SIG-M5 treated with dmso at 0.1 percent for 504 hours (cell line): ENCODE measurements around the gene ZG16.

Experiments used
- DNase-seq: peaks from one replicate; lab custom pipeline; 2025; ENCODE audit not compliant: unreplicated experiment; lab: John Stamatoyannopoulos, UW

The ZG16 gene

GRCh38 chr16:29807426-29808218 is 29.6 kb downstream of the ZG16 start:
- peak; percentile 87 for DNase-seq

GRCh38 chr16:29808219-29808900 is 30.3 kb downstream of the ZG16 start:
- no peak for DNase-seq

- no peak for DNase-seq
Measured at GRCh38 chr16:29809031-29809747, 31.1 kb downstream of the ZG16 start.

GRCh38 chr16:29809850-29810698 is 32.0 kb downstream of the ZG16 start:
- DNase-seq = peak; percentile 53

GRCh38 chr16:29810699-29811169 is 32.7 kb downstream of the ZG16 start:
- no peak for DNase-seq

- peak; percentile 83 for DNase-seq
Measured at GRCh38 chr16:29811170-29811895, 33.3 kb downstream of the ZG16 start.

- DNase-seq = no peak
Measured at GRCh38 chr16:29811896-29812665, 34.0 kb downstream of the ZG16 start, which contains the start of gene PRRT2. TSS of gene PRRT2 (plus strand) at chr16:29812193. CDS start at chr16:29813055, 862 bp downstream.

GRCh38 chr16:29812754-29813643 is 34.9 kb downstream of the ZG16 start:
- no peak for DNase-seq

- no peak for DNase-seq
Measured at GRCh38 chr16:29813644-29814562, 35.8 kb downstream of the ZG16 start.

GRCh38 chr16:29814592-29814991 is 36.5 kb downstream of the ZG16 start:
- DNase-seq = no peak

- DNase-seq = no peak
Measured at GRCh38 chr16:29815032-29815721, 37.1 kb downstream of the ZG16 start.

GRCh38 chr16:29815793-29816693 is 38.0 kb downstream of the ZG16 start, which contains the start of gene PAGR1:
TSS of gene PAGR1 (plus strand) at chr16:29816152. CDS start at chr16:29816526, 374 bp downstream.
- DNase-seq = peak; percentile 99

- peak; percentile 71 for DNase-seq
Measured at GRCh38 chr16:29816694-29817441, 38.8 kb downstream of the ZG16 start.

- no peak for DNase-seq
Measured at GRCh38 chr16:29818082-29818481, 40.0 kb downstream of the ZG16 start.

- no peak for DNase-seq
Measured at GRCh38 chr16:29819506-29819905, 41.5 kb downstream of the ZG16 start.
